ENCODE data around the gene MIOS.

DNA sequence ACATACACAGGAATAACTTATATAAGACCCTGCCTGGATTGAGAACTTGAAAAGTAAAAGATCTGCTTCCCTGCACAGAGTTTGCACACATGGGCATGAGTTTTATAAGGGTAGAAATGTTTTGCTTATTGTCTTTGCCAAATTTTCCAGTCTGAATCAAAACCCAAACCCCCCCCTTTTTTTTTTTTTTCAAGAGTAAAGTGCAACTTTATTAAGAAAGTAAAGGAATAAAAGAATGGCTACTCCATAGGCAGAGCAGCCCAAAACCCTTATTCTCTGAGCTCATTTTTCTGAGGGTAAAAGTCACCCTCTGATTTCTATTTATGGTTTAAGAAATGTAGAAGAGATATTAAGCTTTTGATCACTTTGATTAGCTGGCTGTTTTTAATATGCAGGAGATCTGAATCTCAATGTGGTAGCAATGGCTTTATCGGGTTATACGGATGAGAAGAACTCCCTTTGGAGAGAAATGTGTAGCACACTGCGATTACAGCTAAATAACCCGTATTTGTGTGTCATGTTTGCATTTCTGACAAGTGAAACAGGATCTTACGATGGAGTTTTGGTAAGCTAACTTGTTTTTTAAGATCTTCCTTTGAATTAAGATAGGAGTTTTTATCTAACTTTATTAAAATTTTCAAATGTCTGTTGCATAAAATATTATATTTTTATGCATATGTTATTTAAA lies 18.7 kb downstream of the MIOS start:
- TF ChIP-seq, protein P1, sequence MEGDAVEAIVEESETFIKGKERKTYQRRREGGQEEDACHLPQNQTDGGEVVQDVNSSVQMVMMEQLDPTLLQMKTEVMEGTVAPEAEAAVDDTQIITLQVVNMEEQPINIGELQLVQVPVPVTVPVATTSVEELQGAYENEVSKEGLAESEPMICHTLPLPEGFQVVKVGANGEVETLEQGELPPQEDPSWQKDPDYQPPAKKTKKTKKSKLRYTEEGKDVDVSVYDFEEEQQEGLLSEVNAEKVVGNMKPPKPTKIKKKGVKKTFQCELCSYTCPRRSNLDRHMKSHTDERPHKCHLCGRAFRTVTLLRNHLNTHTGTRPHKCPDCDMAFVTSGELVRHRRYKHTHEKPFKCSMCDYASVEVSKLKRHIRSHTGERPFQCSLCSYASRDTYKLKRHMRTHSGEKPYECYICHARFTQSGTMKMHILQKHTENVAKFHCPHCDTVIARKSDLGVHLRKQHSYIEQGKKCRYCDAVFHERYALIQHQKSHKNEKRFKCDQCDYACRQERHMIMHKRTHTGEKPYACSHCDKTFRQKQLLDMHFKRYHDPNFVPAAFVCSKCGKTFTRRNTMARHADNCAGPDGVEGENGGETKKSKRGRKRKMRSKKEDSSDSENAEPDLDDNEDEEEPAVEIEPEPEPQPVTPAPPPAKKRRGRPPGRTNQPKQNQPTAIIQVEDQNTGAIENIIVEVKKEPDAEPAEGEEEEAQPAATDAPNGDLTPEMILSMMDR (IDR thresholded peaks at IDR 0.05): no peak
- TF ChIP-seq EP300 (IDR thresholded peaks at IDR 0.05; ENCODE audit: low read depth) (no peak), POLR2A (IDR thresholded peaks at IDR 0.05) (no peak), POLR2AphosphoS5 (IDR thresholded peaks at IDR 0.05) (no peak)
